ENCODE measurements around the gene SLC17A8.
A peak's percentile ranks its signal among the peaks of the same experiment; 100 is the strongest.
"Not testable (repeated sequence)": the region's sequence is repeated elsewhere in the genome, so short reads cannot be mapped to it uniquely, and the experiment has no call there.

The SLC17A8 gene

GRCh38 chr12:100372853-100373640 lies 16.2 kb downstream of the SLC17A8 start:
- no peak for DNase-seq

- DNase-seq: no peak
These were observed 18.3 kb downstream of the SLC17A8 start for GRCh38 chr12:100375038-100375735.

- no peak for DNase-seq
These were observed 19.3 kb downstream of the SLC17A8 start for GRCh38 chr12:100376161-100376560.

GRCh38 chr12:100381379-100381778 lies 24.5 kb downstream of the SLC17A8 start:
- DNase-seq: no peak

- DNase-seq: no peak
These were observed 25.5 kb downstream of the SLC17A8 start for GRCh38 chr12:100382338-100382737.

- no peak for DNase-seq
These were observed 27.0 kb downstream of the SLC17A8 start for GRCh38 chr12:100383586-100384558.

GRCh38 chr12:100384559-100384935 lies 27.7 kb downstream of the SLC17A8 start:
- no peak for DNase-seq

GRCh38 chr12:100388382-100388781 lies 31.5 kb downstream of the SLC17A8 start:
- DNase-seq: no peak

- DNase-seq: peak; percentile 5
These were observed 35.0 kb downstream of the SLC17A8 start for GRCh38 chr12:100391856-100392255.

- no peak for DNase-seq
These were observed 36.3 kb downstream of the SLC17A8 start for GRCh38 chr12:100393200-100393599.

GRCh38 chr12:100395811-100396210 lies 38.9 kb downstream of the SLC17A8 start:
- no peak for DNase-seq

GRCh38 chr12:100398307-100398706 lies 41.4 kb downstream of the SLC17A8 start:
- no peak for DNase-seq

GRCh38 chr12:100399095-100399494 lies 42.2 kb downstream of the SLC17A8 start:
- DNase-seq: no peak

GRCh38 chr12:100401660-100402059 lies 44.8 kb downstream of the SLC17A8 start:
- DNase-seq: peak; percentile 38

- no peak for DNase-seq
These were observed 45.9 kb downstream of the SLC17A8 start for GRCh38 chr12:100402763-100403162.

GRCh38 chr12:100403446-100403845 lies 46.6 kb downstream of the SLC17A8 start:
- peak; percentile 28 for DNase-seq

- DNase-seq: no peak
These were observed 48.0 kb downstream of the SLC17A8 start for GRCh38 chr12:100404769-100405407.

GRCh38 chr12:100413001-100413400 lies 56.1 kb downstream of the SLC17A8 start:
- DNase-seq: no peak

GRCh38 chr12:100414739-100415138 lies 57.9 kb downstream of the SLC17A8 start:
- DNase-seq: no peak

- DNase-seq: no peak
These were observed 65.8 kb downstream of the SLC17A8 start for GRCh38 chr12:100422646-100423045.

GRCh38 chr12:100426145-100426544 lies 69.3 kb downstream of the SLC17A8 start:
- no peak for DNase-seq

GRCh38 chr12:100427078-100427477 lies 70.2 kb downstream of the SLC17A8 start:
- DNase-seq: peak; percentile 93

GRCh38 chr12:100430251-100430650 lies 73.4 kb downstream of the SLC17A8 start:
- not testable (repeated sequence) for DNase-seq

Measured in kidney glomerular epithelial cell (primary cell).